ENCODE measurements around the gene TECPR1. TPM values are rescaled to one million over a fixed set of nuclear protein-coding genes. Genes with fewer than 3 reads are reported as not detected.

TECPR1 gene
- total and polyA plus RNA-seq, 2 donors (not counting 3 experiments of a cell fraction or from before 2014, with no cell fraction given) = 12.3 to 97.5 TPM

DNA sequence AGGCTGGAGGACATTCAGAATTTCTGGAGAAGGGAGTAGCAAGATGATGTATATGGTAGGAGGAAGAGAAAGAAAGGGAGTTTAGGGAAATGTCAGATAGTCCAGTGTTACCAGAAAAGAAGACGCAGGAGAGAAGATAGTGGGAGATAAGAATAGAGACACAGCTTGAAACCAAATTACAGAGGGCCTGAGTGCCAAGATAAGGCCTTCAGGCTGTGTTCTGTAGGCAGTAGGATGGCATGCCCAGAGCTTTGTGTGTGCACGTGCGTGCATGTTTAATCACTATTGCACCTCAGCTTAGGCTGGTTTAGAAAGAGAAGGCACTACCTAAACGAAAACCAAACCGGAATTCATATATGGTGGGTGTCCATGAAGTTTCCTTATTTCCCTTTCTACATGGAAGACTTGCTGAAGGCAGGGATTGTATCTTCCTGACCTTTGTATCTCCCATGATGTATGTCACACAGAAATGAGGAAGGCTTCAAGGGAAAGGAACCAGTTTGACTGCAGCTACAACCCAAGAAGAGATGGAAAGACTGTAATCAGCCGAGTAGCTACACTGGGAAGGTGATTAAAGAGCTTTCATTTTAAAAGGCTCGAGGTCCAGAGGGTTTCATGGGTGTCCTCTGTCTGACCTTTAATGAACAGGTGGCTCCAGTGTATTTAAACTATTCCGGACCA is 76.6 kb downstream of the TECPR1 start:
- CTCF ChIA-PET = interaction anchor here (3.5 kb wide), 1 partner anchor 154 kb away, joined by 20 read pairs; no protein-coding TSS in a partner anchor

DNA sequence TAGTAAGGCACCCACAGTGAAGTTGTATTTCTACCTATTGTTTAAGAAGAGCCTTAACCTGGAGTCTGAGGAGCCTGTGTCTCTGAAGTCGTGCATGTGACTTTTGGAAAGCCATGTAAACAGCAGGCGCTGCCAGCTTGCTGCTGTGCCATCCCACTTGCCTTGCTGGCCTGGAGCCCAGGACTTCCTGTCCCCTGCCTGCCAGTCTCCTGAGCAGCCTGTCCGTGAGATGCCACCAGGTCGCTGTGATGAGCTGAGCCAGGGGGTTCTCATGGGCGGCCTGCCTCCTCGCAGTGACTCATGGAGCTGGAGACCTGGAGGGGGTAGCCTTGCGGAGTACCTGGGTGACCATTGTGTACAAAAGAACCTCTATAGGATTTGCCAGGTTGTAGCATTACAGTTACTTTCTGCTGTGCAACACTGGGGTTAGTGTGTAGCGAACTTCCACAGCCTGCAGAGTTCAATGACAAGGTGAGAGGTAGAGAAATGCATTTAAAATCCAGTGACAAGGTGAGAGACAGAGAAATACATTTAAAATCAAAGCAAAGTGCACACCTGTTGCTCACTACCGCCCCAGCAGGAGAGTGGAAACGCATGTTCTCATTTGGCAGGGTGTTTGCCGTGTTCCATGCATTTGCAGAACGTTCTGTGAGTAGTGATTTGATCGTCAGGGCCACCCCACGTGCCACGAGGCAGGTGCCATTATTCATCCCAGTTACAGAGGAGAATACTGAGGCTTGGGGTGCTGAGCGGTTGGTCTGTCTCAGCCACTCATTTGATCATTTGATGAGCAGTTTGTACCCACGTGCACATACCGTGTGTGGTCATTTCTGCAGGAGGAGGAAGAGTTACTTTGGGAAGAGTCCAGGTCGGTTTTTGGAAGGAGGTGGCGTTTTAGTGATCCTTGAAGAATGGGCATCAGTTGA is 77.4 kb downstream of the TECPR1 start:
- FAIRE-seq (no peak), DNase-seq (ENCODE audit: low read depth, low spot score) (no peak)
- no TSS peak for BruUV-seq (replicated peaks)
- ChIA-PET CTCF (interaction anchor here (1.4 to 3.5 kb wide), 2 partner anchors 10 to 153 kb away, joined by 5 to 20 read pairs; no protein-coding TSS in a partner anchor), POLR2A (no interaction called here)
- Histone ChIP-seq H3K4me3 (replicated peaks in 1 of 3; ENCODE audit: insufficient read depth in 1 of 3, low read depth in 1 of 3, low read length in 3 of 3) (no peak overlapping the region), H3K4me2 (ENCODE audit: insufficient read depth, low read length) (no peak overlapping the region), H3K9ac (replicated peaks; ENCODE audit: extremely low read depth, insufficient read depth, low read length) (no peak overlapping the region), H3K79me2 (ENCODE audit: control insufficient read depth, insufficient read depth, low read length) (no peaks in the 10 kb centered on the region), H4K20me1 (replicated peaks; ENCODE audit: control insufficient read depth, extremely low read depth, insufficient read depth, low read length) (no peaks in the 10 kb centered on the region), H3K9me3 (replicated peaks; ENCODE audit: control insufficient read depth, insufficient read depth, low read length) (no peaks in the 10 kb centered on the region), H2AFZ (ENCODE audit: low read depth, low read length) (no peak overlapping the region), H3K27ac (ENCODE audit: insufficient read depth, low read depth, low read length) (no peak overlapping the region), H3K36me3 (ENCODE audit: control insufficient read depth in 2 of 2, extremely low read depth in 1 of 2, insufficient read depth in 2 of 2, low read length in 2 of 2) (peaks cover 0 to 10% of the 10 kb centered on the region in 2 experiments), H3K9me1 (replicated peaks; ENCODE audit: control insufficient read depth, extremely low read depth, insufficient read depth, low read length) (no peaks in the 10 kb centered on the region), H3K27me3 (ENCODE audit: control insufficient read depth in 2 of 2, insufficient read depth in 2 of 2, low read length in 2 of 2) (no peaks in the 10 kb centered on the region), H3K4me1 (ENCODE audit: control insufficient read depth, extremely low read depth, insufficient read depth, low read length) (no peaks in the 10 kb centered on the region)
- dilution Hi-C loops (cut with MboI; ENCODE audit: extremely low pct_ligation_motif_present, low sequenced_read_pairs) (loop anchor here (25.0 kb wide), 1 partner anchor 162 kb away; no protein-coding TSS in a partner anchor), intact Hi-C loops (cut with micrococcal nuclease) (no loop called here)
- TF ChIP-seq EZH2 (IDR thresholded peaks at IDR 0.05; ENCODE audit: borderline replicate concordance, low read depth, low read length, severe bottlenecking) = no peak
- no peak for TF ChIP-seq JUN (IDR thresholded peaks at IDR 0.05; ENCODE audit: borderline replicate concordance, insufficient read depth, insufficient read length, low read depth)
- no peak for TF ChIP-seq POLR2AphosphoS5 (IDR thresholded peaks at IDR 0.05; ENCODE audit: insufficient read depth, low read depth, low read length)
- TF ChIP-seq, protein P1, sequence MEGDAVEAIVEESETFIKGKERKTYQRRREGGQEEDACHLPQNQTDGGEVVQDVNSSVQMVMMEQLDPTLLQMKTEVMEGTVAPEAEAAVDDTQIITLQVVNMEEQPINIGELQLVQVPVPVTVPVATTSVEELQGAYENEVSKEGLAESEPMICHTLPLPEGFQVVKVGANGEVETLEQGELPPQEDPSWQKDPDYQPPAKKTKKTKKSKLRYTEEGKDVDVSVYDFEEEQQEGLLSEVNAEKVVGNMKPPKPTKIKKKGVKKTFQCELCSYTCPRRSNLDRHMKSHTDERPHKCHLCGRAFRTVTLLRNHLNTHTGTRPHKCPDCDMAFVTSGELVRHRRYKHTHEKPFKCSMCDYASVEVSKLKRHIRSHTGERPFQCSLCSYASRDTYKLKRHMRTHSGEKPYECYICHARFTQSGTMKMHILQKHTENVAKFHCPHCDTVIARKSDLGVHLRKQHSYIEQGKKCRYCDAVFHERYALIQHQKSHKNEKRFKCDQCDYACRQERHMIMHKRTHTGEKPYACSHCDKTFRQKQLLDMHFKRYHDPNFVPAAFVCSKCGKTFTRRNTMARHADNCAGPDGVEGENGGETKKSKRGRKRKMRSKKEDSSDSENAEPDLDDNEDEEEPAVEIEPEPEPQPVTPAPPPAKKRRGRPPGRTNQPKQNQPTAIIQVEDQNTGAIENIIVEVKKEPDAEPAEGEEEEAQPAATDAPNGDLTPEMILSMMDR (IDR thresholded peaks at IDR 0.05; ENCODE audit: extremely low read depth in 1 of 2, insufficient read depth in 1 of 2, low read depth in 1 of 2, low read length in 2 of 2) = no peak
- no peak for TF ChIP-seq POLR2A (IDR thresholded peaks at IDR 0.05; ENCODE audit: low read depth, low read length)
- no peak for TF ChIP-seq MYC (IDR thresholded peaks at IDR 0.05; ENCODE audit: low read depth, low read length)
- TF ChIP-seq GATA2 (IDR thresholded peaks at IDR 0.05; ENCODE audit: insufficient read depth, insufficient read length, low read depth, low read length) = no peak
- TF ChIP-seq, protein P2, sequence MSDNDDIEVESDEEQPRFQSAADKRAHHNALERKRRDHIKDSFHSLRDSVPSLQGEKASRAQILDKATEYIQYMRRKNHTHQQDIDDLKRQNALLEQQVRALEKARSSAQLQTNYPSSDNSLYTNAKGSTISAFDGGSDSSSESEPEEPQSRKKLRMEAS (IDR thresholded peaks at IDR 0.05; ENCODE audit: insufficient read depth, insufficient read length) = no peak
- no peak for TF ChIP-seq FOS (IDR thresholded peaks at IDR 0.05; ENCODE audit: borderline replicate concordance, insufficient read depth, low read length)

More for the DNA sequence above, 76.6 kb downstream of the TECPR1 start:
- dilution Hi-C loops (cut with MboI; ENCODE audit: extremely low pct_ligation_motif_present, low sequenced_read_pairs) = no loop called here
- Histone ChIP-seq H3K4me3 (replicated peaks in 1 of 3; ENCODE audit: insufficient read depth in 1 of 3, low read depth in 1 of 3, low read length in 3 of 3) (no peak overlapping the region), H3K4me1 (ENCODE audit: control insufficient read depth, extremely low read depth, insufficient read depth, low read length) (no peaks in the 10 kb centered on the region), H3K9me3 (replicated peaks; ENCODE audit: control insufficient read depth, insufficient read depth, low read length) (no peaks in the 10 kb centered on the region), H2AFZ (ENCODE audit: low read depth, low read length) (no peak overlapping the region), H3K27ac (ENCODE audit: insufficient read depth, low read depth, low read length) (no peak overlapping the region), H3K79me2 (ENCODE audit: control insufficient read depth, insufficient read depth, low read length) (no peaks in the 10 kb centered on the region), H3K27me3 (ENCODE audit: control insufficient read depth in 2 of 2, insufficient read depth in 2 of 2, low read length in 2 of 2) (no peaks in the 10 kb centered on the region), H4K20me1 (replicated peaks; ENCODE audit: control insufficient read depth, extremely low read depth, insufficient read depth, low read length) (no peaks in the 10 kb centered on the region), H3K4me2 (ENCODE audit: insufficient read depth, low read length) (no peak overlapping the region), H3K9ac (replicated peaks; ENCODE audit: extremely low read depth, insufficient read depth, low read length) (no peak overlapping the region), H3K36me3 (ENCODE audit: control insufficient read depth in 2 of 2, extremely low read depth in 1 of 2, insufficient read depth in 2 of 2, low read length in 2 of 2) (peaks cover 0 to 10% of the 10 kb centered on the region in 2 experiments), H3K9me1 (replicated peaks; ENCODE audit: control insufficient read depth, extremely low read depth, insufficient read depth, low read length) (no peaks in the 10 kb centered on the region)
- intact Hi-C loops (cut with micrococcal nuclease) = no loop called here
- POLR2A ChIA-PET = no interaction called here
- no peak for FAIRE-seq
- no peak for DNase-seq (ENCODE audit: low read depth, low spot score)
- TF ChIP-seq EZH2 (IDR thresholded peaks at IDR 0.05; ENCODE audit: borderline replicate concordance, low read depth, low read length, severe bottlenecking) (no peak), JUN (IDR thresholded peaks at IDR 0.05; ENCODE audit: borderline replicate concordance, insufficient read depth, insufficient read length, low read depth) (no peak)
- BruUV-seq (replicated peaks) = no TSS peak
